Omental fat pad (tissue), 4 donors: ENCODE measurements around the gene GTSE1. TPM values are rescaled to one million over a fixed set of nuclear protein-coding genes. Genes with fewer than 3 reads are reported as not detected.

Source experiments
- ATAC-seq: fragments of 150-250 bp; one replicate; pipeline ENCODE4 v1.9.1; 2016; ENCODE audit warnings: mild to moderate bottlenecking, moderate library complexity; ENCODE audit not compliant: low FRiP score
- DNase-seq: peaks from one replicate; pipeline ENCODE4 v3.0.0-alpha.2; 2019; ENCODE audit warnings: low spot score
- total RNA-seq, 4 donors: library from RNA; depleted of rRNA; stranded (reverse); fragments of >200 nt; gene quantifications; one replicate each; pipeline ENCODE4 v1.1.0, GENCODE V29; 2016
- TF ChIP-seq, protein P1 (sequence below), 3 donors: fragments of 450-650 bp; IDR thresholded peaks; one replicate each; pipeline ENCODE4 v1.5.1; 2016 to 2017; ENCODE audit warnings: antibody characterized with exemption in 3 of 3, mild to moderate bottlenecking in 3 of 3, moderate library complexity in 2 of 3

GTSE1 gene
- total RNA-seq, 4 donors from 2014 or later, result 1.1 to 2.5 (median 1.3) TPM; not detected in 1

GRCh38 chr22:46295277-46295971, 1.2 kb upstream of the GTSE1 start:
- no peak for DNase-seq
- TF ChIP-seq, protein P1, sequence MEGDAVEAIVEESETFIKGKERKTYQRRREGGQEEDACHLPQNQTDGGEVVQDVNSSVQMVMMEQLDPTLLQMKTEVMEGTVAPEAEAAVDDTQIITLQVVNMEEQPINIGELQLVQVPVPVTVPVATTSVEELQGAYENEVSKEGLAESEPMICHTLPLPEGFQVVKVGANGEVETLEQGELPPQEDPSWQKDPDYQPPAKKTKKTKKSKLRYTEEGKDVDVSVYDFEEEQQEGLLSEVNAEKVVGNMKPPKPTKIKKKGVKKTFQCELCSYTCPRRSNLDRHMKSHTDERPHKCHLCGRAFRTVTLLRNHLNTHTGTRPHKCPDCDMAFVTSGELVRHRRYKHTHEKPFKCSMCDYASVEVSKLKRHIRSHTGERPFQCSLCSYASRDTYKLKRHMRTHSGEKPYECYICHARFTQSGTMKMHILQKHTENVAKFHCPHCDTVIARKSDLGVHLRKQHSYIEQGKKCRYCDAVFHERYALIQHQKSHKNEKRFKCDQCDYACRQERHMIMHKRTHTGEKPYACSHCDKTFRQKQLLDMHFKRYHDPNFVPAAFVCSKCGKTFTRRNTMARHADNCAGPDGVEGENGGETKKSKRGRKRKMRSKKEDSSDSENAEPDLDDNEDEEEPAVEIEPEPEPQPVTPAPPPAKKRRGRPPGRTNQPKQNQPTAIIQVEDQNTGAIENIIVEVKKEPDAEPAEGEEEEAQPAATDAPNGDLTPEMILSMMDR (IDR thresholded peaks at IDR 0.05), result no peak
- no peak for ATAC-seq

- TF ChIP-seq, protein P1 (IDR thresholded peaks at IDR 0.05), result no peak
- no peak for DNase-seq
Measured at GRCh38 chr22:46297151-46297812, 612 bp downstream of the GTSE1 start.

DNA sequence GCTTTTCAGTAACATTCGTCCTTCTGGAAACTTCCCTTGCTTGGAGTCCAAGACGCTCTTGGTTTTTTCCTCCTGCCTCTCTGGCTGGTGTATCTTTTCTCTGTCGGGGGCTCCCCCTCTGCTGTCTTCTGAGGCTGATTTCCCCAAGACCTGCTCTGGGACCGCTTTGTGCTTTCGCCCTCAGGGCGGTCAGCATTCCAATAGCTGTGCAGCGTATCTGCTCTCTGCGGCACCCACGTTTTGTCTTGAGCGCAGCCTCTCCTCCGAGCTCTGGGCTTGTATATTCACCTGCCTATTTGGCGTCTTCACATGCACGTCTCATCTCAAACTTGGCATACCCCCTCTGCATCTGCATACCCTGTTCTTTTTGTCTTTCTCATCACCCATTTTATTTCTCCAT, 2.4 kb downstream of the GTSE1 start:
- TF ChIP-seq, protein P1 (IDR thresholded peaks at IDR 0.05), result no peak
- DNase-seq (no peak), ATAC-seq (no peak)

More at GRCh38 chr22:46297151-46297812, 612 bp downstream of the GTSE1 start:
- ATAC-seq, result no peak

DNA sequence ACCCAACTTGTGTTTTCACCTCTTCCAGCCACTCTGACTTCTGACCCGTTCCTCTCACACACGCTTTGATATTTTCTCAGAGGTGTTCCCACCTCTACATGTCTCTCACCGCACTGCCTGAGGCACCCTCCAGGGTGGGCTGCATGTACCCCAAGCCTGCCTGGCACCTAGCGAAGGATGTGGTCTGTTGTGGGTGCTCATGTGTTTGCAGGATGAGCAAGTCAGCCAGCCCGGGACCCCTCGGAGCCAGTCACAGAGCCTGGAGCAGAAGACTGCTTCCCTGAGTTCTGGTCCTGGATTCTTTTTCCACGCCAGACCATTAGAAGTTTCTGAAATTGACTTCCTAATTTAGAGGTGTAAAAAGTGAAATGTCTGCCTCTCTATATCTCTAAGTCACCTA, 3.8 kb downstream of the GTSE1 start:
- TF ChIP-seq, protein P1 (IDR thresholded peaks at IDR 0.05), result no peak
- no peak for DNase-seq
- ATAC-seq, result no peak

- ATAC-seq (no peak), DNase-seq (no peak)
- TF ChIP-seq, protein P1 (IDR thresholded peaks at IDR 0.05), result no peak
Measured at GRCh38 chr22:46303347-46303965, 6.8 kb downstream of the GTSE1 start.

DNA sequence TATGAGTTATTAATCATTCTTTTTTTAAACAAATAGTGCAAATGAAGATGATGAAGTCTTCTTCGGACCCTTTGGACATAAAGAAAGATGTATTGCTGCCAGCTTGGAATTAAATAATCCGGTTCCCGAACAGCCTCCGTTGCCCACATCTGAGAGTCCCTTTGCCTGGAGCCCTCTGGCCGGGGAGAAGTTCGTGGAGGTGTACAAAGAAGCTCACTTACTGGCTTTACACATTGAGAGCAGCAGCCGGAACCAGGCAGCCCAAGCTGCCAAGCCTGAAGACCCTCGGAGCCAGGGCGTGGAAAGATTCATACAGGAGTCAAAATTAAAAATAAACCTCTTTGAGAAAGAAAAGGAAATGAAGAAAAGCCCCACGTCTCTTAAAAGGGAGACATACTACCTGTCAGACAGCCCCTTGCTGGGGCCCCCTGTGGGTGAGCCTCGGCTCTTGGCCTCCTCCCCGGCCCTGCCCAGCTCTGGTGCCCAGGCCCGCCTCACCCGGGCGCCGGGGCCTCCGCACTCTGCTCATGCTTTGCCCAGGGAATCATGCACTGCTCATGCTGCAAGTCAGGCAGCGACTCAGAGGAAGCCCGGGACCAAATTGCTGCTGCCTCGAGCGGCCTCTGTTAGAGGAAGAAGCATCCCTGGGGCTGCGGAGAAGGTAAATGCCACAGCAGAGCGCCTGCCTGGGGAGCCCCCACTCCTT, 11.8 kb downstream of the GTSE1 start:
- TF ChIP-seq, protein P1 (IDR thresholded peaks at IDR 0.05), result no peak
- DNase-seq (no peak), ATAC-seq (no peak)
